Breast epithelium (tissue), 4 donors: Measurements from ENCODE around the gene HEPACAM. TPM values are rescaled to one million over a fixed set of nuclear protein-coding genes. Genes with fewer than 3 reads are reported as not detected.
A peak's percentile ranks its signal among the peaks of the same experiment; 100 is the strongest.

Source experiments
- DNase-seq, 2 donors: peaks; one replicate each; pipeline ENCODE4 v3.0.0-alpha.2; 2019; ENCODE audit warnings: low spot score in 2 of 2
- H3K27ac ChIP-seq, 2 donors: fragments of 200-600 bp; sonication (generic) in 1 of 2; one replicate each; pipeline ENCODE4 v1.5.1; 2016 to 2019; ENCODE audit warnings: mild to moderate bottlenecking in 1 of 2
- H3K27me3 ChIP-seq, 2 donors: fragments of 200-600 bp; sonication (generic) in 1 of 2; one replicate each; pipeline versions ENCODE4 v1.5.1 to v1.6.0; 2017 to 2019; ENCODE audit warnings: control low read depth in 1 of 2, mild to moderate bottlenecking in 1 of 2
- H3K36me3 ChIP-seq: fragments of 200-600 bp; one replicate; pipeline ENCODE4 v1.5.1; 2019
- H3K4me1 ChIP-seq, 2 donors: fragments of 200-600 bp; sonication (generic); one replicate each; pipeline ENCODE4 v1.5.1; 2016 to 2019; ENCODE audit warnings: control low read depth in 1 of 2
- H3K4me3 ChIP-seq, 3 donors: fragments of 200-600 bp; sonication (generic); 1 replicate in 2 of 3; 2 replicates in 1 of 3; pipeline ENCODE4 v1.5.1; 2016 to 2019; ENCODE audit warnings: mild to moderate bottlenecking in 3 of 3, moderate library complexity in 2 of 3
- H3K9me3 ChIP-seq, 2 donors: fragments of 200-600 bp; sonication (generic) in 1 of 2; one replicate each; pipeline ENCODE4 v1.5.1; 2016 to 2019; ENCODE audit warnings: control low read depth in 1 of 2
- CTCF ChIP-seq, 3 donors: fragments of 450-650 bp; IDR thresholded peaks; one replicate each; pipeline ENCODE4 v1.5.1; 2016 to 2017; ENCODE audit warnings: antibody characterized with exemption in 3 of 3, mild to moderate bottlenecking in 3 of 3, moderate library complexity in 3 of 3
- POLR2A ChIP-seq: fragments of 450-650 bp; IDR thresholded peaks from one replicate; pipeline ENCODE4 v1.6.1; 2016; ENCODE audit warnings: antibody characterized with exemption, mild to moderate bottlenecking, moderate library complexity
- POLR2AphosphoS5 ChIP-seq, 3 donors: sonication (generic); formaldehyde crosslinking; IDR thresholded peaks; one replicate each; pipeline ENCODE4 v1.6.1; 2017; ENCODE audit warnings: antibody characterized with exemption in 3 of 3
- intact Hi-C: fragments of 100-400 bp; cut with DNase I; formaldehyde crosslinking; loops from one replicate; pipeline ENCODE4 v1.15.1; 2023; ENCODE audit warnings: low total_unique reads
- total RNA-seq, 3 donors: library from RNA; depleted of rRNA; stranded (reverse); fragments of >200 nt; gene quantifications; one replicate each; pipeline ENCODE4 v1.1.0, GENCODE V29; 2016

Gene HEPACAM
- total RNA-seq, 3 donors from 2014 or later, result 2.3 to 25.4 (median 6.1) TPM

GRCh38 chr11:124869856-124870387, 65.9 kb downstream of the HEPACAM start:
- Histone ChIP-seq H3K4me3 (no peak overlapping the region), H3K9me3 (no peaks in the 10 kb centered on the region), H3K27ac (no peak overlapping the region), H3K4me1 (peaks cover 11 to 12% of the 10 kb centered on the region in 2 donors), H3K27me3 (peaks cover 19 to 82% of the 10 kb centered on the region in 2 donors), H3K36me3 (no peaks in the 10 kb centered on the region)
- TF ChIP-seq POLR2AphosphoS5 (IDR thresholded peaks at IDR 0.05) (no peak), POLR2A (no peak), CTCF (IDR thresholded peaks at IDR 0.05) (no peak)
- intact Hi-C loops, result loop anchor here (5.0 kb wide), 1 partner anchor 997 kb away; no protein-coding TSS in a partner anchor
- DNase-seq, result no peak

- H3K4me1 ChIP-seq, result peaks cover 12 to 13% of the 10 kb centered on the region in 2 donors
- H3K9me3 ChIP-seq, result no peaks in the 10 kb centered on the region
- H3K27ac ChIP-seq, result no peak overlapping the region
- intact Hi-C loops, result loop anchor here (5.0 kb wide), 1 partner anchor 998 kb away; no protein-coding TSS in a partner anchor
- no peaks in the 10 kb centered on the region for H3K36me3 ChIP-seq
- peak overlapping the region in 1 of 3 donors; percentile 51 for H3K4me3 ChIP-seq
- DNase-seq, result no peak
- TF ChIP-seq CTCF (IDR thresholded peaks at IDR 0.05), result no peak
- no peak for TF ChIP-seq POLR2A
- TF ChIP-seq POLR2AphosphoS5 (IDR thresholded peaks at IDR 0.05), result no peak
- H3K27me3 ChIP-seq, result peaks cover 19 to 88% of the 10 kb centered on the region in 2 donors
Measured at GRCh38 chr11:124869331-124869730, 66.5 kb downstream of the HEPACAM start.

Other genes with a start within 250 kb of the HEPACAM start
- under 1 TPM; 0.33 to 0.48 (median 0.44) TPM for gene NRGN, start 196.1 kb downstream of the HEPACAM start, total RNA-seq
- 10 to 100 TPM in 1 of 3 donors, 1 to 10 TPM in 1, not detected in 1; 8.8 to 20.5 TPM for gene VSIG2, start 183.8 kb downstream of the HEPACAM start, total RNA-seq
- 10 to 100 TPM; 11.6 to 38.7 (median 19.8) TPM for gene ESAM, start 173.8 kb downstream of the HEPACAM start, total RNA-seq
- gene MSANTD2, start 135.6 kb downstream of the HEPACAM start, total RNA-seq, result 10 to 100 TPM; 10.9 to 34.2 (median 27.2) TPM
- 10 to 100 TPM in 2 of 3 donors, 1 to 10 TPM in 1; 9.1 to 30.9 (median 15.4) TPM for gene ROBO3, start 70.6 kb downstream of the HEPACAM start, total RNA-seq
- 10 to 100 TPM; 11.9 to 30.5 (median 12.8) TPM for gene ROBO4, start 38.2 kb downstream of the HEPACAM start, total RNA-seq
- gene HEPN1, start 16.8 kb downstream of the HEPACAM start, total RNA-seq, result not detected
- 1 to 10 TPM; 2.1 to 4.4 (median 2.6) TPM for gene CCDC15, start 18.2 kb upstream of the HEPACAM start, total RNA-seq
- gene SLC37A2, start 127.3 kb upstream of the HEPACAM start, total RNA-seq, result 10 to 100 TPM in 2 of 3 donors, 1 to 10 TPM in 1; 3.9 to 38.9 (median 13.6) TPM
- 10 to 100 TPM; 20.6 to 26.2 (median 22.4) TPM for gene TMEM218, start 175.6 kb upstream of the HEPACAM start, total RNA-seq
- 1 to 10 TPM in 1 of 3 donors, under 1 TPM in 2; 0.32 to 1.0 (median 0.66) TPM for gene PKNOX2, start 228.7 kb upstream of the HEPACAM start, total RNA-seq